Putamen (tissue), 1 donor: Measurements from ENCODE around the gene IFITM1.
"Not testable (repeated sequence)": the region's sequence is repeated elsewhere in the genome, so short reads cannot be mapped to it uniquely, and the experiment has no call there.

ENCODE experiments used
- DNase-seq: peaks from one replicate; pipeline ENCODE4 v3.0.0-alpha.2; 2016; ENCODE audit warnings: low spot score

IFITM1 gene

DNA sequence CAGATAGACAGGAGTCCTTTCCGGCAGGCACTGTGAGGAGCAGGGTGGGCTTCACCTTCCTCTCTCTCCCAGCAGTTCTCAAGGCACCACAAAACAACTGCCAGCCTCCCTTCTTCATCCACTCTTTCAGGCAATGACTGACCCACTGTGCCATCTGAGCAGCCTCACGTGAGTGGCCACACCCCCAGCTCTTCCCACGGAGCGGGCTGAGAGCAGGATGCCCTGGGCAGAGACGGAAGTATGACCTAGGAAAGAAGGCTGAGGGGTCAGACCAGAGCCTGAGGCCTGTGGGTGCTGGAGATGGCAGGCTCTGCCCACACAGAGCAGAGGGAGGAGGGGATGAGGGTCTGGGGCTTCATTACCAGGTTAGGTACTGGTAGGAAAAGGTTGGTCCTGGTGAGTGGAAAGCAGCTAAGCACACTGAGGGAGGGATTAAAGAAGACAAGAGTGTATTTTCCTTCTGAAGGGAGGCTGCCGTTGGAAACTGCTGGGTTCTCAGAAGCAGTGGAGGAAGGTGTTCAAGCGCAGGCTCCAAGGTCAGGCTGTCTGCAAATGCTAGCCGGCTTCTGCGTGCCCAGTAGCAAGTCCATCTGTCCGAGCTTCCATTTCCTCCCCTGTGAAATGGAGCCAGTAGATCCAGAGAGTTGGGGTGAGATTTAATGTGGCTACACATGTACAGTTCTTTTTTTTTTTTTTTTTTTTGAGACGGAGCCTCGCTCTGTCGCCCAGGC, 31.0 kb upstream of the IFITM1 start:
- DNase-seq = no peak

DNA sequence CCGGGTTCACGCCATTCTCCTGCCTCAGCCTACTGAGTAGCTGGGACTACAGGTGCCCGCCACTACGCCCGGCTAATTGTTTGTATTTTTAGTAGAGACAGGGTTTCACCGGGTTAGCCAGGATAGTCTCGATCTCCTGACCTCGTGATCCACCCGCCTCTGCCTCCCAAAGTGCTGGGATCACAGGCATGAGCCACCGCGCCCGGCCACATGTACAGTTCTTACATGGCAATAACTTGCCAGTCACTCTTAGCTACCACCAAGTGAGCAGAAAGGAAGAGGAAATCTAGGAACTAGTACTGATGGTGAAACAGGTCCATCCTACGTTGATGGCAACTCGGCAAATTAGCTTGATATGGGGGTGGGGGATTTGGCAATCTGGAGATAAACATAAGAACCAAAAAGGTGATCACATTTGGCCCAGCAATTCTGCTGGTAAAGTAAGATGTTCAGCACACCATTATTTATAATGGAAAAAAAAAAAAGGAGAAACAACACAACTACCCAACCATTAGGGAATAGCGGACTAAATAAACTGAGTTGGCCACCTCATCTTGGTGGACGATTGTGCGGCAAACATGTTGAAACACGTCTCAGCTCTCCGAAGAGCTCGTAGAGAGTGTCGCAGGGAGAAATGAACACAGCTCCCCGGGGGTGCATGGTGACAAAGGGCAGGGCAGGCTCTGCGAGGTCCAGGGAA, 30.3 kb upstream of the IFITM1 start:
- no peak for DNase-seq

DNA sequence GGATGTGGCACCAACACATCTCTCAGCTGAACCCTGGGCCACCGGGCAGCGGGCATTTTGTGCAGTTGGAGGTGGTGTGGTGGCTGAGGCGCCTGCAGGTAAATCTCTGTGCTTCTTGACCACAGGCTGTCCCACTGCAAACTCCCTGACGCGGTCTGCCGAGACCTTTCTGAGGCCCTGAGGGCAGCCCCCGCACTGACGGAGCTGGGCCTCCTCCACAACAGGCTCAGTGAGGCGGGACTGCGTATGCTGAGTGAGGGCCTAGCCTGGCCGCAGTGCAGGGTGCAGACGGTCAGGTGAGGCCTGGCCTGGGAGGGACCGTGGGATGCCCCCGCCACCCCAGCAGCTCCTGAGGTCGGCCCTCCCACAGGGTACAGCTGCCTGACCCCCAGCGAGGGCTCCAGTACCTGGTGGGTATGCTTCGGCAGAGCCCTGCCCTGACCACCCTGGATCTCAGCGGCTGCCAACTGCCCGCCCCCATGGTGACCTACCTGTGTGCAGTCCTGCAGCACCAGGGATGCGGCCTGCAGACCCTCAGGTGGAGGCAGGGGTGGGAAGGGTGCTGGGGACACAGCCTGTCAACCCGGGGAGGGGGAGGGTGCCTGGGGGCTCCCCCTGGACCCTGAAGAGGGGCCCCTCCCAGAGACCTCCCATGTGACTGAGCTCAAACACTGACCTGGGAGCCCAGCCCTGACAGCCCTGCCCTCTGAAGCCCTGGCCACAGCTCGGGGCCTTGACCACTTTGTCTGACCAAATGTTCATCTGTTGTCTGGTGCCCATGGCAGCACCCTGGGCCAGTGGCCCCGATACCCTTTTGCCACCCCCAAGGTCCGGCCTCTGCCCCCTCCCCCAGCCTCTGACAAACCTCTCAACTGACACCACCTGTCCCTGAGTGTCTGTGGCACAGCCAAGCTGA, 29.5 kb upstream of the IFITM1 start:
- no peak for DNase-seq

DNA sequence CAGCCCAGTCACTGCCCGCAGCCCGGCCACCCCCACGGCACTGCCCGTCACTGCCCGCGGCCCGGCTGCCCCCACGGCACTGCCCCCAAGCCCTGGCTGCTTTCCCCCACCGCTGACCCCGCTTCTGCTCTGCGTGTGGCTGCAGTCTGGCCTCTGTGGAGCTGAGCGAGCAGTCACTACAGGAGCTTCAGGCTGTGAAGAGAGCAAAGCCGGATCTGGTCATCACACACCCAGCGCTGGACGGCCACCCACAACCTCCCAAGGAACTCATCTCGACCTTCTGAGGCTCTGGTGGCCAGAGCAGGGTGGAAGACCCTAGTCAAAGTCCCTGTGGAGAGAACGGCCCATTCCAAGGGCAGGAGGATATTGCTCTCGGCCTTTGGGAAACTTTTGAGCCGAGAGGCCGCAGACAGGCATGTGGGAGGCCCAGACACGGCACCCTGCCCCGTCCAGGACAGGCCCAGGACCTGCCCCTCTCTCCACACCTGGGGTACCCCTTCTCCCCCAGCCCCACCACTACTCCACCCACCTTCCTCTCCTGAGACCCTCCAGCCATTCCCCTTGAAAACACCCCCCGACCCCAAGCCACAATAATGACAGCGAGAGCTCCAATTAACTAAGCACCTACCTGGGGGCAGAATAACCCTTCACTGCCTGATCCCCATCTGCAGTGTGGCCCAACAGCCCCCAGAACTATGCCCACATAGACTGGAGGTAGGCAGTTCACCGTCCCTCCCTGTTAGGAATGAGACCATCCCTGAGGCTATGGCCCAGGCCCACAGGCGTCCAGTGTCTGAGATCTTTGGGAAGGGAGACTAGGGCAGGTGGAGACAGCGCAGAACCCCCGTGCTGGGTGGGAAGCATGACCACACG, 28.6 kb upstream of the IFITM1 start:
- DNase-seq = no peak

DNA sequence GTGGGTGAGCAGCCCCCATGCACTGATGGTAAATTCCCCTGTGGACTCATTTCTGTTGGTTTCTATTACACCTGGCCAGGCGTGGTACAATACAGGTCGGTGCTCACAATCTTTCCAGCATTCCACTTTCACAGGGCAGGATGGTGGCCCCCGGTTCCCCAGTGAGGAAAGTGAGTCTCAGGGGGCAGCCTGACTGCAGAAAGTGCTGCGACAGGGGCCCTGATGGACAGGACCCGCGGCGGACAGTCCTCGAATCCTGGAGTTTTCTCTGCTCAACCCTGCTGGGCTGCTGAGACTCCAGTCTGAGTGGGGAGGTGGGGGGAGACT, 28.0 kb upstream of the IFITM1 start:
- DNase-seq = no peak

DNA sequence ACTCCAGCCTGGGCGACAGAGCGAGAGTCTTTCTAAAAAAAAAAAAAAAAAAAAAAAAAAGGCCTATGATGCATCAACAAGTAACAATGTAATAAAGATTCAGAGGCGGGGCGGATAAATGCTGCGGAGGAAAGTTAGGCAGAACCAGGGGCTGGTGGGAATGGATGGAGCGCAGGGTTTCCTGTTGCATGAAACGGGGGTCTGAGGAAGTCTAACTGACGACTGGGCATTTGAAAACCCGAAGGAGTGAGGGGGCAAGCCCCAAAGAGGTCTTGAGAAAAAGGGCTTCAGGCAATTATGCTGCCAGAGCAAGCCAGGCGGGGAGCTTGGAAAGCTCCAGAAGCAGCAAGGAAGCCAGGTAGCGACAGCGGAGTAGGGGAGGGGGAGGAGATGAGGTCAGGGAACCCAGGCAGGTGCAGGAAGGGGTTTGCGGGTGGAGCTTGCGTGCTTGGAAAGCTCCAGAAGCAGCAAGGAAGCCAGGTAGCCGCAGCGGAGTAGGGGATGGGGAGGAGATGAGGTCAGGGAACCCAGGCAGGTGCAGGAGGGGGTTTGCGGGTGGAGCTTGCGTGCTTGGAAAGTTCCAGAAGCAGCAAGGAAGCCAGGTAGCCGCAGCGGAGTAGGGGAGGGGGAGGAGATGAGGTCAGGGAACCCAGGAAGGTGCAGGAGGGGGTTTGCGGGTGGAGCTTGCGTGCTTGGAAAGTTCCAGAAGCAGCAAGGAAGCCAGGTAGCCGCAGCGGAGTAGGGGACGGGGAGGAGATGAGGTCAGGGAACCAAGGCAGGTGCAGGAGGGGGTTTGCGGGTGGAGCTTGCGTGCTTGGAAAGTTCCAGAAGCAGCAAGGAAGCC, 26.6 kb upstream of the IFITM1 start:
- DNase-seq = not testable (repeated sequence)

DNA sequence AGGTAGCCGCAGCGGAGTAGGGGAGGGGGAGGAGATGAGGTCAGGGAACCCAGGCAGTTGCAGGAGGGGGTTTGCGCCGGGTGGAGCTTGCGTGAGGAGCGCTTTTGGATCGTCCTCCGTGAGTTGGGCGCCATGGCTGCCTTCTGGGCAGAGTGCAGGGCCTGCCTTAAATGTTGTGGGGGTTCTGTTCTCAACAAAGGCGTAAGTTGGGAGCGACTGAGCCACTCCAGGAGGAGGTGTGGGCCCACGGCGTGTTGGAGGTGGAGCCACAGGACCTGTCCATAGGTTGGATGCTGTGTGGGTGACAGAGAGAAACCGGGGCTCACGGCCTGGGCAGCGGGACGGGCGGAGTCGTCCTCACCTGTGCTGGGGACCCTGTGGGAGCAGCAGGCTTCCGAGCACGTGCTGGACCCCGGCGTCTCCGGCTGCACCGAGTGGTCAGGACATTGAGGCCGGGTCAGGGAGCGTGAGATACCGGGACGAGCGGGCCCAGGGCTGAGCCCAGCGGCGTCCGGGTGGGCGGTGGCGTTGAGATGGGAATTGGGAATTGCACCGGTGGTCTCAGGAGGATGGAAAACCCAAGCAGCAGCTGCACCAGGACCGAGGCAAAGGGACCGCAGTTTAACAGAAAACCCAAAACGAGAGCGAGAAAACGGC, 25.9 kb upstream of the IFITM1 start:
- no peak for DNase-seq

DNA sequence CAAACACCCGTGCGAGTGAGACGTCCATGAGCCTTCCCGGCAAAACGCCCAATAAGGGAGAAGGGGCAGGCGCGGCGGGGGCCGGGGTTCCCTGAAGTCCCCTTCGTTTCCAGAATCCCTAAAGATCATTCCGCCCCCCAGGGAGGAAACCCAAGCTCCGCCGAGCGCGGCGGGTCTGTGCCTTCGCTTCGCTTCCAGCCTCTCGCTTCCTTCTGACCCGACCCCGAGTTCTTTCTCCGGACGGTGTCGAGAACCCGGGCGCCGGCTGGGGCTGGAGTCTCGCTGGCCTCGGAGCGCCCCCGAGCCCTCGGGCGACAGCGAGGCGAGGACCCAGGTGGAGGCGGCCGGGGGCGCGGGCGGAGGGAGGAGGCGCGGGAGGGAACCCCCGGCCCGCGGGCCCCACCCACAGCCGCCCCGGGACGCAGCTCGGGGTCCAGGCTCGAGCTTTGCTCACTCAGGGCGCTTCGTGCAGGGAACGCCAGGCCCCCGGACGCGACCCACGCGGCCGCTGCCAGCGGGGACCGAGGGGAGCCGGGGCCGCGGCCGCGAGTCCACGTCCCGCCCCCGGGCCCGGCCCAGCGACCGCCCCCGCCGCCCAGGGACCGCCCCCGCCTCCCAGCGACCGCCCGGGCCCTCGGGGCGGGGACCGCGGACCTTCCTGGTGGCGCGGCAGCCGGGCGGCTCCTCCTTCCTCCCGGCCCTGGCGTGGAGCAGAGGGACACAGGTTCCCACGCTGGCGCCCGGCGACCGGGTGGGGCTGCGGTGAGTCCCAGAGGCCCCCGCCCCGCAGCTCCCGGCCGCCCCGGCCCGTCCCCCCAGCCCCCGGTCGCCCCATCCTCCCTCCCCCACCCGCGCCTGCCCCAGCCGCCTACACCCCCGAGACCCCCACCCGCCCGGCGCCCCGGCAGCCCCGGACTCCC, 25.1 kb upstream of the IFITM1 start, which contains the start of gene PGGHG:
TSS of gene PGGHG (plus strand) at position 649 of the 920 bp plus-strand sequence. CDS start 691 bp downstream, outside the sequence.
- no peak for DNase-seq

DNA sequence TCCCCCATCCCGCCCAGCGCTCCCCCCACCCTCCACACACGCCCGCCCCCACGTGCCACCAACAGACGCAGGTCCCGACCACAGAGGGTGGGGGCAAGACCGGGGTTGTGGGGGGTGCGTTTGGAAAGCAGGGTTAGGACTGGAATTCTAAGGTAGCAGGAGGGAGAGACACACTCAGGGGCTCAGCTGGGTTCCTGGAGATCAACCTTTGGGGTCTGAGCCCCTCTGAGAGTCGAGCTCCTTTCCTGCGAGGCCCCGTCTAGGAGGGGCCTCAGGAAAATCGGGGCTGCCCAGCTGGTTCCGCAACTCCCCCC, 24.5 kb upstream of the IFITM1 start:
- no peak for DNase-seq

DNA sequence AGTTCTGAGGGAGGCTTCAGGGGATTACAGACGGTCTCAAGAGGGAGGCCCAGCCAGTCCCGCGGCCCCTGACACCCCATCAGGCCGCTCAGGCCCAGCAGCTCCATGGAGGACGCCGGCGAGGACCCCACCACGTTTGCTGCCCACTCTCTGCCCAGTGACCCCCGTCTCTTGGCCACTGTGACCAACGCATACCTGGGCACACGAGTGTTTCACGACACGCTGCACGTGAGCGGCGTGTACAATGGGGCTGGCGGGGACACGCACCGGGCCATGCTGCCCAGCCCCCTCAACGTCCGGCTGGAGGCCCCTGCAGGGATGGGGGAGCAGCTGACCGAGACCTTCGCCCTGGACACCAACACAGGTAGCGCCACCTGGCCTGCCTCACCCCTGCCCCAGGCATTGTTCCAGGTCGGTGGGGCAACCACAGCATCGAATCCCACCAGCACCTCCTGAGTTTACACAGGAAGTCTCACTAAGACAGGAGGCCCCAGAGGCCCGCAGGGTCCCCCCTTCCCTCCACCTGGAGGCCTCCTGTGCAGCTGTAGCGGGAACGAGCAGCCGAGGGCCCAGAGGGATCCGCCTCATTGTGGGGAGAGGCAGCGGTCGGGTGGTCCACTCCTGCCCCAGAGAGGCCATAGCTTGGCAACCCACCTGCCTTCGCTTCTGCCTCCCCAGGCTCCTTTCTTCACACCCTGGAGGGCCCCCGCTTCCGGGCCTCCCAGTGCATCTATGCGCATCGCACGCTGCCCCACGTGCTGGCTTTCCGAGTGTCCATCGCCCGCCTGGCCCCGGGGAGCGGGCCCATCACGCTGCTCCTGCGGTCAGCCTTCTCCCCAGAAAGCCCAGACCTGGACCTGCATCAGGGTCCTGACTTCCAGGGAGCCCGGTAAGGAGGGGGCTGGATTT, 23.9 kb upstream of the IFITM1 start:
- no peak for DNase-seq

DNA sequence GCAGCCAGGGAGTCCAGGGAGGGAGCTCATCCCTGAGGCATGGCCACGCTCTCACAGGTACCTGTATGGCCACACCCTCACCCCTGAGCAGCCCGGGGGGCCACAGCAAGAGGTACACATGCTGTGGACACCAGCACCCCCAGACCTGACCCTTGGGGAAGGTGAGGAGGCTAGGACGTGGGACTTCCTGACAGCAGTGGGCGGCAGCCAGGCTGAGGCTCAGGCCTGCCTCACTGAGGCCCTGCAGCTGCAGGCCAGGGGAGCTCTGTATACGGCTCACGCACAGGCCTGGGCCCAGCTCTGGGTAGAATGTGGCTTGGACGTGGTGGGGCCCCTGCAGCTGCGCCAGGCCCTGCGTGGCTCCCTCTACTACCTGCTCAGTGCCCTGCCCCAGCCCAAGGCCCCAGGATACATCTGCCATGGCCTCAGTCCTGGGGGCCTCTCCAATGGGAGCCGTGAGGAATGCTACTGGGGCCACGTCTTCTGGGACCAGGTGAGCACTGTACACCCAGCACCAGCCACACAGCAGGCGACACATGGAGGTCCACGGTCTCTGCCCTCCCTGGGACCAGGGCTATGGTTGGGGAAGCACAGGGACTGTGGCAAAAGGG, 23.1 kb upstream of the IFITM1 start:
- DNase-seq = no peak

DNA sequence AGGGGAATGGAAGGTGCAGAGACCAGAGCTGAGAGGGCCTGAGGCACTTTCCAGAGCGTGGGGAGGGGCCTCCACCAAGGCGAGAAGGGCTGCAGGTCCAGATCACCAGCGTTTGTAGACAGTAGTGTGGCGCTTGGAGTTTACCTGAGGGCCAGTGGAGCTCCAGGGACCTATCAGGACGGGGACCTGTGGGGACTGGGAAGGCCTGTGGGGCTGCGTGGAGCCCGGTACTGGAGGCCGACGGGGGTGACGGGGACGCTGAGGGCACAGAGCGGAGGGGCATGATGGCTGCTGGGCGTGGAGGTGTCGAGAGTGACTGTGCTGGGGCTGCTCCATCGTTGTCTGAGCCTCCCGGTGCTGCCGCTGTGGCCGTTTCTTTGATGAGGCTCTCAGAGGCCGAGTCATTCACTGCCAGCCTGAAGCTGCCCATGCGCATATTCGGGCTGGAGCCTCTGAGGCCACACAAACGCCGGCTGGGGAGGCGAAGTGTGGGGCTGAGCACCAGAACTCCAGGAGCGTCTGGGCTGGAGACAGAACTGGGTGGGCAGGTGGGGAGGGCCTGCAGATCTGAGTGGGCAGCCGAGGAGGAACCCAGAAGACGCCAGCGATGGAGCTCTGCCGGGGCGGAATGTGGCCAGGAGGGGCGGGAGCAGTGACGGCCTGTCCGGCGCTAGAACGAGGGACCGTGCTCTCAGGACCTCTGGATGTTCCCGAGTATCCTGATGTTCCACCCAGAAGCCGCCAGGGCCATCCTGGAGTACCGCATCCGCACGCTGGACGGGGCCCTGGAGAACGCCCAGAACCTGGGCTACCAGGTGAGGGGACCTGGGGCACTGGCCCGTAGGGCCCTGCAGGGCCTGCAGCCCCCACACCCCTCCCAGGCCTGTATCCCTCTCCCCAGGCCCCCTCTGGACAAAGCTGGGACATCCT, 22.3 kb upstream of the IFITM1 start:
- no peak for DNase-seq

DNA sequence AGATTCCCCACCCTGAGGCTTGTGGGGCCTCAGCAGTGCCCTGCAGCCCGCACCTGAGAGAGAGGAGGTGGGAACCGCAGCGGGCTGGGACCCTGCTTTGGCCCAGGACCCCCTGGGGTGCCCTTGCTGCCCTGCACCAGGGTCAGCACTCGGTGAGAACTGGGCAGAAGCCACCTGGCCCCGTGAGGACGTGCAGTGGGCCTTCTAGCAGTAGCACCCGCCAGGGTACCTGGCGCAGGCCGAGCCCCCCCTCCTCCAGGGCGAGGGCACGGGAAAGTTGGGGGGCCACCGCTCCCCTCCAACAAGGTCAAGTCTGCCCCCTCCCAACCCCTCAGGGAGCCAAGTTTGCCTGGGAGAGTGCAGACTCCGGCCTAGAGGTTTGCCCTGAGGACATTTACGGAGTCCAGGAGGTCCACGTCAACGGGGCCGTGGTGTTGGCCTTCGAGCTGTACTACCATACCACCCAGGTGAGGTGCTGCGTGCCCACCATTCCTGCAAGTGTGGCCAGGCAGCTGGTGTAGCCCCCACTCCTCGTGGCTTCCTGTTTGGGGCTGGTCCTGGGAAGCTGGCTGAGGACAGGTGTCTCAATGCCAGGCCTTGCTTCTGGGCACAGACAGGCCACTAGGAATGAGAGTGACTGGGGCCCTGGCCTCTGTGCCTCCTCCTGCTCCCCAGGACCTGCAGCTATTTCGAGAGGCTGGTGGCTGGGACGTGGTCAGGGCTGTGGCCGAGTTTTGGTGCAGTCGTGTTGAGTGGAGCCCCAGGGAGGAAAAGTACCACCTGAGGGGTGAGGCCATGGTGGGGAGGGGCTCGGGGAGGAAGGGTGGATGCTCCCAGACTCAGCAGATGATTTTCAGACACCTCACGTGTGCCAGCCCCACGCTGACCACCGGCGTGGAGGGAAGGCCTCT, 21.4 kb upstream of the IFITM1 start:
- DNase-seq = no peak

DNA sequence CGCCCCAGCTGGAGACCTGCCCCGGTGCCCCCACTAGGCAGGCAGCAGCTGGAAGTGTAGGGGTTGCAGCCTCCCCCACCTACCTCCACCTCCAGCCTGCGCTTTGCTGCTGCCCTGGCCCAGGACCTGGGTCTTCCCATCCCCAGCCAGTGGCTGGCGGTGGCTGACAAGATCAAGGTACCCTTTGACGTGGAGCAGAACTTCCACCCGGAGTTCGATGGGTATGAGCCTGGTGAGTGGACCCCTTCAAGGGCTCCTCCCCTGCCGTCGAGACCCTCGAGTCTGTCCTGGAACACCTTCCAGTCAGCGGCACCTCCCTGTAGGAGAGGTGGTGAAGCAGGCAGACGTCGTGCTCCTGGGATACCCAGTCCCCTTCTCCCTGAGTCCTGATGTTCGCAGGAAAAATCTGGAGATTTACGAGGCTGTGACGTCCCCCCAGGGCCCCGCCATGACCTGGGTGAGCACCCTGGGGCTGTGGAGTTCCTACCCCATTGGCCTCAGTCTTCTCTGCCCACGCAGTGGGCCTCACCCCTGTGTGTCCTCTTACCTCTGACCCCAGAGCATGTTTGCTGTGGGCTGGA, 20.5 kb upstream of the IFITM1 start:
- DNase-seq = no peak
